GM18951 (cell line): ENCODE results near the gene ANKK1.

Experiments
- POLR2A ChIP-seq: IDR thresholded peaks from 4 replicates; pipeline ENCODE4 v1.6.1; 2011; ENCODE audit warnings: mild to moderate bottlenecking; ENCODE audit not compliant: insufficient read length, insufficient read depth; ENCODE audit errors: extremely low read depth
- in situ Hi-C: fragments of 300-500 bp; cut with MboI; formaldehyde crosslinking; loops from one replicate; pipeline ENCODE4 v1.12.0; 2022; ENCODE audit warnings: low sequenced_read_pairs, mixed read lengths, inconsistent platforms; ENCODE audit not compliant: unreplicated experiment

Gene ANKK1, protein sequence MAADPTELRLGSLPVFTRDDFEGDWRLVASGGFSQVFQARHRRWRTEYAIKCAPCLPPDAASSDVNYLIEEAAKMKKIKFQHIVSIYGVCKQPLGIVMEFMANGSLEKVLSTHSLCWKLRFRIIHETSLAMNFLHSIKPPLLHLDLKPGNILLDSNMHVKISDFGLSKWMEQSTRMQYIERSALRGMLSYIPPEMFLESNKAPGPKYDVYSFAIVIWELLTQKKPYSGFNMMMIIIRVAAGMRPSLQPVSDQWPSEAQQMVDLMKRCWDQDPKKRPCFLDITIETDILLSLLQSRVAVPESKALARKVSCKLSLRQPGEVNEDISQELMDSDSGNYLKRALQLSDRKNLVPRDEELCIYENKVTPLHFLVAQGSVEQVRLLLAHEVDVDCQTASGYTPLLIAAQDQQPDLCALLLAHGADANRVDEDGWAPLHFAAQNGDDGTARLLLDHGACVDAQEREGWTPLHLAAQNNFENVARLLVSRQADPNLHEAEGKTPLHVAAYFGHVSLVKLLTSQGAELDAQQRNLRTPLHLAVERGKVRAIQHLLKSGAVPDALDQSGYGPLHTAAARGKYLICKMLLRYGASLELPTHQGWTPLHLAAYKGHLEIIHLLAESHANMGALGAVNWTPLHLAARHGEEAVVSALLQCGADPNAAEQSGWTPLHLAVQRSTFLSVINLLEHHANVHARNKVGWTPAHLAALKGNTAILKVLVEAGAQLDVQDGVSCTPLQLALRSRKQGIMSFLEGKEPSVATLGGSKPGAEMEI

GRCh38 chr11:113387605-113388211 lies at the start of gene ANKK1:
TSS of gene ANKK1 (plus strand) at chr11:113387779. CDS start at chr11:113387885, 106 bp downstream.
- in situ Hi-C loops = no loop called here
- no peak for TF ChIP-seq POLR2A

DNA sequence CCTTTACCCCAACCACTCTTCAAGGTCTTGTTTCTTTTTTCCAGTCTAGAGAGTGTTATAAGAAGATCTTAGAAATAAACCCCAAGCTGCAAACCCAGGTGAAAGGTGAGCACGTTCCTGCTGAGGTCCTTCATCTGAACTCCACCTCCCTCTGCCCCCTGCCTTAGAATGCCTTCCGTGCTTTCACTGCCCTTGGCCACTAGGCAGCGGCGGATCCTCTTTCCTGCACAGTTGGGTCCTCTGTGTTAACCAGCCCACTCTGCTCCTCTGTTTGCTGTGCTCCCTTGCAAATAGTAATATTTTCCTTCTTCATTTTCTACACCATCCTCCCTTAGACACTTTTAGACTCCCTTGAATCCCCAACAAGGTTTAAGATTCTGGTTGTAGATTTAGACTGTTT lies 48.8 kb upstream of the ANKK1 start:
- in situ Hi-C loops = no loop called here
- no peak for TF ChIP-seq POLR2A

- in situ Hi-C loops = no loop called here
- TF ChIP-seq POLR2A = no peak
Measured at GRCh38 chr11:113339929-113340589, 47.5 kb upstream of the ANKK1 start.

GRCh38 chr11:113341388-113342165 lies 46.0 kb upstream of the ANKK1 start:
- TF ChIP-seq POLR2A = no peak
- in situ Hi-C loops = no loop called here

DNA sequence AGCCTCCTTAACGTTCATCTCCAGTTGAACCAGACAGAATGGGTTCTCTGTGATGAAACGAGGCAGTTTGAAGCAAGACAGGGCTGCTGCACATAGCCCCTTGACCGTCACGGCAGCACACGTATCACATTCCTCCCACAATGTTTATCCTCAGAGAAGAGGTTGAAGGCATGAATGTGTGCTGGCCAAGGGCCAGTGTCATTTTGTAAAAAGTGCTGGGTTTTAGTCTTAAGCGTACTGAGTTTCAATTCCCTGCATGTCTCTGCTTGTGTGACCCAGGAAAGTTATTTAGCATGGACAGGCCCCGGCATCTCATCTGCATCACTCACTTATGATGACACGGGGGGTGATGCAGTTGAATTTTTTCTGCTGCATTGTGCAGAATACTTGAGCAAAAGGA lies 41.6 kb upstream of the ANKK1 start:
- in situ Hi-C loops = no loop called here
- no peak for TF ChIP-seq POLR2A

- TF ChIP-seq POLR2A = no peak
- in situ Hi-C loops = no loop called here
Measured at GRCh38 chr11:113349528-113349927, 38.1 kb upstream of the ANKK1 start.

GRCh38 chr11:113350336-113351067 lies 37.1 kb upstream of the ANKK1 start:
- TF ChIP-seq POLR2A = no peak
- in situ Hi-C loops = no loop called here

GRCh38 chr11:113351068-113351450 lies 36.5 kb upstream of the ANKK1 start:
- in situ Hi-C loops = no loop called here
- TF ChIP-seq POLR2A = no peak

DNA sequence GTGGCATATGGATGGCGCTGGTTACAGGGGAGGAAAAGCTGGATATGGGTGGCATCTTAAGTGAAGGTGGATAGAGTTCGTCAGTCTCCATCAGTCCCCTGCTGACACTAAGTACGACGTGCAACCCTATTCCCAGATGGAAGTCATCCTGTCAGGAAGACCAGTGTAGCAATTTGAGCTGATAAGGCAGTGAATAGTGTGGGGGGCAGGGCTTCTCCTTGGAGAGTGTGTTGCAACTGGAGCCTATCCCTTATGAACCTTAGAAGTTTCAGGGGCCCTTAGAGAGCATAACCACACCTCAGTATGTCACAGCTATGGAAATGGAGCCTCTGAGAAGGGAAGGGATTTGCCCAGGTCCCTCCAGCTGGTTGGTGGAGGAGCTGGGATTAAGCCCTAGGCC lies 36.1 kb upstream of the ANKK1 start:
- in situ Hi-C loops = no loop called here
- TF ChIP-seq POLR2A = no peak

GRCh38 chr11:113356203-113356602 lies 31.4 kb upstream of the ANKK1 start:
- in situ Hi-C loops = no loop called here
- no peak for TF ChIP-seq POLR2A

- in situ Hi-C loops = no loop called here
Measured at GRCh38 chr11:113363406-113363805, 24.2 kb upstream of the ANKK1 start.

More at GRCh38 chr11:113363406-113363805, 24.2 kb upstream of the ANKK1 start:
- no peak for TF ChIP-seq POLR2A
